ENCODE results near the gene SYNGR1.

Gene SYNGR1

DNA sequence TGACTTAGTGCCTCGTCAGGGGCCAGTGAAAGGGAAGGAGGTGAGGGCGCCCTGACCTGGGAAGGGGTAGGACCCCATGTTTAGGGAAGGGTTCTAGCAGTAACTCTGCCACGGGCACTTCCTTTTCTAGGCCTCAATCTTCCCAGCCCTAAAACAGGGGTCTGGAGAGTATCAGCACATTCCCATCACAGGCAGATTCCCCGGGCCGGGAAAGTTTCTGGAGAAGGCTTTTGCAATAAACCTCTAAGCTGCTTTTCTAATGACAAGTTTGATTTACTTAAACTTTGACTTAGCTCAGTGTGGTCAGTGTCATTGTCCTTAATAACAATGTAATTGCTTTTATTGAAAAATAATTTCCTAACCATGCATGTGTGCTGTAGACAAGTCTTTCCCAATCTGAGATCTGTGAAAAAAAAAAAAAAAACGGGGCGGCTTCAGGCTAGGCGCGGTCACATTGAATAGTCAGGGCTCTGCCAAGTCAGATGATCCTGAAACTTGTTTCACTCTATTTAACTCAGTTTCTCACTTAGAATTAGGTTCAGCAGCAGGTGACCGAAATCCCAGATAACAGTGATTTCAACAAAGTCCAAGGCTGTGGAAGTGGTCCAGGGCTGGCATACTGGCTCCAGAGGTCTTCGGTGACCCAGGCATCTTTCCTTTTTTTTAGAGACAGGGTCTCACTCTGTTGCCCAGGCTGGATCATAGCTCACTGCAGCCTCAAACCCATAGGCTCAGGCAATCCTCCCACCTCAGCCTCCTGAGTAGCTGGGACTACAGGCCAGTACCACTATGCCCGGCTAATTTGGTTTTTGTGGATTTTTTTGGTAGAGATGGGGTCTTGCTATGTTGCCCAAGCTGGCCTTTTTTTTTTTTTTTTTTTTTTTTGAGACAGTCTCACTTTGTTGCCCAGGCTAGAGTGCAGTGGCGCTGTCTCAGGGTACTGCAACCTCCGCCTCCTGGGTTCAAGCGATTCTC lies 30.3 kb downstream of the SYNGR1 start:
- TF ChIP-seq, protein P1, sequence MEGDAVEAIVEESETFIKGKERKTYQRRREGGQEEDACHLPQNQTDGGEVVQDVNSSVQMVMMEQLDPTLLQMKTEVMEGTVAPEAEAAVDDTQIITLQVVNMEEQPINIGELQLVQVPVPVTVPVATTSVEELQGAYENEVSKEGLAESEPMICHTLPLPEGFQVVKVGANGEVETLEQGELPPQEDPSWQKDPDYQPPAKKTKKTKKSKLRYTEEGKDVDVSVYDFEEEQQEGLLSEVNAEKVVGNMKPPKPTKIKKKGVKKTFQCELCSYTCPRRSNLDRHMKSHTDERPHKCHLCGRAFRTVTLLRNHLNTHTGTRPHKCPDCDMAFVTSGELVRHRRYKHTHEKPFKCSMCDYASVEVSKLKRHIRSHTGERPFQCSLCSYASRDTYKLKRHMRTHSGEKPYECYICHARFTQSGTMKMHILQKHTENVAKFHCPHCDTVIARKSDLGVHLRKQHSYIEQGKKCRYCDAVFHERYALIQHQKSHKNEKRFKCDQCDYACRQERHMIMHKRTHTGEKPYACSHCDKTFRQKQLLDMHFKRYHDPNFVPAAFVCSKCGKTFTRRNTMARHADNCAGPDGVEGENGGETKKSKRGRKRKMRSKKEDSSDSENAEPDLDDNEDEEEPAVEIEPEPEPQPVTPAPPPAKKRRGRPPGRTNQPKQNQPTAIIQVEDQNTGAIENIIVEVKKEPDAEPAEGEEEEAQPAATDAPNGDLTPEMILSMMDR (IDR thresholded peaks at IDR 0.05), result no peak

DNA sequence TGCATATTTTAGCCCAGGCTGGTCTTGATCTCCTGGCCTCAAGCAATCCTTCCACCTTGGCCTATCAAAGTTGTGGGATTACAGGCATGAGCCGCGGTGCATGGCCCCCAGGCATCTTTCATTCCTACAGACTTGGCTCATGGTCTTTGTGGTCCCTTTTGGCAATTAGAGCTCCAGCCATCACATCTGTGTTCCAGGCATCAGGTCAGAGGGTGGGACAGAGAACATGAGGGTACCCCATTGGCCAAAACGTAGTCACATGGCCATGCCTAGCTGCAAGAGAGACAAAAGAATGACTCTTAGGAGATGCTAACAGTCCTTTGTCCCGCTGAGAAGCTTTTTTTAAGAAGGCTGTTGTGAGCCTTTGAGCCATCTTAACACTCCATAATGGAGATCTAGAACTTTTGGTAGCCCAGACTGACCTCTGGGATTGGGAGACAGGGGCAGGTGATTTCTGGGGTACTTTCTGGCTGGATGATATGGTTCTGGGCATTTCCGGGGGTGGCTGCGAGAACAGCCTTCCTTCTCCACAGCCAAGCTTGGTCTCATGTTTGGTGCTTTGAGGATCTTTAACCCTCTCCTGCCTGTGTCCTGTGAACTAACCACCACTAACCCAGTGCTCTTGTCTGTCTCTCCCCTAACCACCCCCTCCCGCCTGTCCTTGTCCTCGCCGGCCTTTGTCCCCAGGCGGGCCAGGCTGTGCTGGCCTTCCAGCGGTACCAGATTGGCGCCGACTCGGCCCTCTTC lies 31.4 kb downstream of the SYNGR1 start:
- TF ChIP-seq, protein P1 (IDR thresholded peaks at IDR 0.05), result no peak

DNA sequence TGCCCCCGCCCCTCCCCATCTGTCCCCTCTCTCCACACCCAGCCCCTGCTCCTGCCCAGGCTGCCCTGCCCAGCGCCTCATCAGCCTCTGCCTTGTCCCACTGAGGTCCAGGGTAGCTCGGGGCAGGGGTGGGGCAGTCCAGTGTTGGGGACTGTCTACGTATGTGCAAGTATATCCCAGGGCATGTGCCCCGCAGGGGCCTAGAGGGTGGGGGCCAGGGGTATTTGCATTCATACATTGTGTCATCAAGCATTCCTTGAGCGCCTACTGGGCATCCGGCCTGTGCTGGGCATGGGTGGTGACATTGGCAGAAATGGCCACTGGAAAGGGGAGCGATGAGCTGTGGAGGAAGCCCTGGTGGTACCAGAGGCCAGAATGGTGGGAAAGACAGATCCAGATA lies 32.1 kb downstream of the SYNGR1 start:
- TF ChIP-seq, protein P1 (IDR thresholded peaks at IDR 0.05), result no peak

DNA sequence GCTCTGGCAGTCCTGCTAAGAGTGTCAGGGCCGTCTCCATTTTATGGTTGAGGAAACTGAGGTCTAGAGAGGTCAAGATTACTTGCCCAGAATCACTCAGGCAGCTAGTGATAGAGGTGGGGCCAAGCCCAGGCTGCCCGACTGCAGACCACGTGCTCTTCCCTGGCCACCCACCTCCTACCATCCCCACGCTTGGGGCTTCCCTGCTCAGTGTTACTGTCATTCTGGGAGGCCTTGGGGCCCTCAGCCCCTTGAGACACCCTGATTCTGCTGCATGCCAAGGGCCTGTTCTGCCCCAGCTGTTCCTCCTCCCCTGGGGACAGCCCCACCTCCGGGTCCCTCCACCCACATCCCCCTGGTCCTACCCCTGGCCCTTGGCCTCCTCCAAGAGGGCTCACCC lies 32.6 kb downstream of the SYNGR1 start:
- TF ChIP-seq, protein P1 (IDR thresholded peaks at IDR 0.05), result no peak

DNA sequence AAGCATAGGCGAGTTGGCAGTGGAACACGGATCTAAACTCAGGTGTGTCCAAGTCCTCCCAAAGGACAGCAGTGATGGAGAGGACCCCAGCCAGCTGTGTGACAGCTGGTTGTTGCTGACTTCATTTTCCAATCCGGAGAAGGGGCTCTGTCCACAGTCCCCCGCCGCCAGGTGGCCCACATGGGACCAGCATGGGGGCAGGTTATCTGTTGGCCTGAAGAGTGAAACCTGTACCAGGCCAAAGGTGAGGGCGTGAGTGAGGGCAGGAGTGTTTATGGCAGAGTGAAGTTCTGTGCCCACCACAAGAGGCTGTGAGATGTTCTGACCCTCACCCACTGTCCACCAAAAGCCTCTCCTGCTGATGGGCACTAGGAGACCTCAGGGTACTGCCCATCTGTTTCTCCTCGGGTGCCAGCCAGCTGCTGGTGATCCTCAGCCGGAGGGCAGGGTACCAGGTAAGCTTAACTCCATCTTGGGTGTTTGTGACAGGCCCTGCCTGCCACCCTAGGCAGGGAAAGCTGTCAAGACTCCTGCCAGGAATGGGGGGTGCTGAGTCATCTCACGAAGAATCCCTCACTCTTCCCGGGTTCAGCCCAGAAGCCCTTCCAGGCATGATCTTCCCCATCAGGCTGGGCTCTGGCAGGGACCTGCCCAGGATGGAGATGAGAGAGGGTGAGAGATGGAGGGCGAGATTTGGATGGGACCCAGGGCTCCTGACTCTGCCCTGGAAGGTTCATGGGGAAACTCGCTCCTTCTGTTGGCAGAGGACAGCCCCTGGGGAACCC lies 34.2 kb downstream of the SYNGR1 start:
- TF ChIP-seq, protein P1 (IDR thresholded peaks at IDR 0.05), result no peak

DNA sequence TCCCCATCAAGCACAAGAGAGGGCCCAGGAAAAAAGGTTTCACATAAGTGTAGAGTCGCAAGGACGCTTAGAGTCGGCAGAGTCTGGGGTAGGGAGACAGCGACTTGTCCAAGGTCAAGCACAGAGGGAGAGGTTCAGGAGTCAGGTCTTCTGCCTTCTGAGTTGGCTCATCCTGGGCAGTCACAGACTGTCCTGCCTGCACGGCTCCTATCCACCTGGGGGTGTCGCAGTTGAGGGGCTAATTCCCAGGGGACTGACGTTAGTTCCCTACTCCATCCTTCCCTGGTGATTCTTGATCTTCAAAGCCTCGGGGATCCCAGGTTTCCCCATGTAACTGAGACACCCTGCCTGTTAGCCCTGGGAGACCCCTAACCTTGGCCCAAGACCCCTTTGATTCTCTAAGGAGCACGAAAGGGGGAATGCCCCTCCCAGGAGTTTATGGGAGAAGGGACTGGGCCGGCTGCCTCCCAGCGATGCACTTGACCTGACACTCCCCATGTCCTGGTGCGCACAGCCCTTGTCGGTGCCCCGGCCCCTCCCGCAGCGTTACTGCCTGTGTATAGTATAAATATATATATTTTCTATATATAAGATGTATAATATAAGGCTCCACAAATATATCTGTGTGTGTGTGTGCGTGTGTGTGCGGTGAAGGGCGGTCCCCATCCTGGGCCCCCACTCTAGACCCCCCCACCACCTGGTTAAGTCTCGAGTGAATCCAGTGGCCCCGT lies 35.1 kb downstream of the SYNGR1 start:
- TF ChIP-seq, protein P1 (IDR thresholded peaks at IDR 0.05), result no peak
